ENCODE results near the gene CTTN.

DNA sequence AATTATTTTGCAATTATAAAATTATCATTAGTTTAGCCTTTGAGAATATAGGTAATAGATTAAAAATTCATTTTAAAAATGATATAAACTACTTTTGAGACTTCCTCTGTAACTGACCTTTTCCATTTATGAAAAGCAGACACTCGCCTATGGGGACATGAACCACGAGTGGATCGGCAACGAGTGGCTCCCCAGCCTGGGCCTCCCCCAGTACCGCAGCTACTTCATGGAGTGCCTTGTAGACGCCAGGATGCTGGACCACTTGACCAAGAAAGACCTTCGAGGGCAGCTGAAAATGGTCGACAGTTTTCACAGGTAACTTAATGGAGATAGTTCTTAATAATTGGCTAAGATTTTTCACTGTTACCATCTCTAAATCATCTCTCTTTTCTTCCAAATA is 26.3 kb upstream of the CTTN start:
- TF ChIP-seq, protein P1, sequence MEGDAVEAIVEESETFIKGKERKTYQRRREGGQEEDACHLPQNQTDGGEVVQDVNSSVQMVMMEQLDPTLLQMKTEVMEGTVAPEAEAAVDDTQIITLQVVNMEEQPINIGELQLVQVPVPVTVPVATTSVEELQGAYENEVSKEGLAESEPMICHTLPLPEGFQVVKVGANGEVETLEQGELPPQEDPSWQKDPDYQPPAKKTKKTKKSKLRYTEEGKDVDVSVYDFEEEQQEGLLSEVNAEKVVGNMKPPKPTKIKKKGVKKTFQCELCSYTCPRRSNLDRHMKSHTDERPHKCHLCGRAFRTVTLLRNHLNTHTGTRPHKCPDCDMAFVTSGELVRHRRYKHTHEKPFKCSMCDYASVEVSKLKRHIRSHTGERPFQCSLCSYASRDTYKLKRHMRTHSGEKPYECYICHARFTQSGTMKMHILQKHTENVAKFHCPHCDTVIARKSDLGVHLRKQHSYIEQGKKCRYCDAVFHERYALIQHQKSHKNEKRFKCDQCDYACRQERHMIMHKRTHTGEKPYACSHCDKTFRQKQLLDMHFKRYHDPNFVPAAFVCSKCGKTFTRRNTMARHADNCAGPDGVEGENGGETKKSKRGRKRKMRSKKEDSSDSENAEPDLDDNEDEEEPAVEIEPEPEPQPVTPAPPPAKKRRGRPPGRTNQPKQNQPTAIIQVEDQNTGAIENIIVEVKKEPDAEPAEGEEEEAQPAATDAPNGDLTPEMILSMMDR (IDR thresholded peaks at IDR 0.05), result no peak
- TF ChIP-seq POLR2AphosphoS5 (IDR thresholded peaks at IDR 0.05; ENCODE audit: low read depth, low read length), result no peak
- TF ChIP-seq TCF7L2 (IDR thresholded peaks at IDR 0.05; ENCODE audit: low read depth, low read length), result no peak
- TF ChIP-seq, protein P2, sequence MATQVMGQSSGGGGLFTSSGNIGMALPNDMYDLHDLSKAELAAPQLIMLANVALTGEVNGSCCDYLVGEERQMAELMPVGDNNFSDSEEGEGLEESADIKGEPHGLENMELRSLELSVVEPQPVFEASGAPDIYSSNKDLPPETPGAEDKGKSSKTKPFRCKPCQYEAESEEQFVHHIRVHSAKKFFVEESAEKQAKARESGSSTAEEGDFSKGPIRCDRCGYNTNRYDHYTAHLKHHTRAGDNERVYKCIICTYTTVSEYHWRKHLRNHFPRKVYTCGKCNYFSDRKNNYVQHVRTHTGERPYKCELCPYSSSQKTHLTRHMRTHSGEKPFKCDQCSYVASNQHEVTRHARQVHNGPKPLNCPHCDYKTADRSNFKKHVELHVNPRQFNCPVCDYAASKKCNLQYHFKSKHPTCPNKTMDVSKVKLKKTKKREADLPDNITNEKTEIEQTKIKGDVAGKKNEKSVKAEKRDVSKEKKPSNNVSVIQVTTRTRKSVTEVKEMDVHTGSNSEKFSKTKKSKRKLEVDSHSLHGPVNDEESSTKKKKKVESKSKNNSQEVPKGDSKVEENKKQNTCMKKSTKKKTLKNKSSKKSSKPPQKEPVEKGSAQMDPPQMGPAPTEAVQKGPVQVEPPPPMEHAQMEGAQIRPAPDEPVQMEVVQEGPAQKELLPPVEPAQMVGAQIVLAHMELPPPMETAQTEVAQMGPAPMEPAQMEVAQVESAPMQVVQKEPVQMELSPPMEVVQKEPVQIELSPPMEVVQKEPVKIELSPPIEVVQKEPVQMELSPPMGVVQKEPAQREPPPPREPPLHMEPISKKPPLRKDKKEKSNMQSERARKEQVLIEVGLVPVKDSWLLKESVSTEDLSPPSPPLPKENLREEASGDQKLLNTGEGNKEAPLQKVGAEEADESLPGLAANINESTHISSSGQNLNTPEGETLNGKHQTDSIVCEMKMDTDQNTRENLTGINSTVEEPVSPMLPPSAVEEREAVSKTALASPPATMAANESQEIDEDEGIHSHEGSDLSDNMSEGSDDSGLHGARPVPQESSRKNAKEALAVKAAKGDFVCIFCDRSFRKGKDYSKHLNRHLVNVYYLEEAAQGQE (IDR thresholded peaks at IDR 0.05; ENCODE audit: insufficient read depth in 1 of 2, low read depth in 2 of 2, low read length in 1 of 2), result no peak

Data from Panc1 (cell line).